Left lung (tissue), 10 donors: ENCODE measurements around the gene SVOPL. TPM values are rescaled to one million over a fixed set of nuclear protein-coding genes. Genes with fewer than 3 reads are reported as not detected.

ENCODE experiments used
- ATAC-seq: fragments of 200-7000 bp; cut with Tn5 transposase; one replicate; pipeline ENCODE4 v1.9.1; 2020; ENCODE audit warnings: moderate library complexity
- DNase-seq, 4 donors: peaks; one replicate each; pipeline ENCODE4 v3.0.0-alpha.2; 2013 to 2020
- H3K27ac ChIP-seq, 2 donors: fragments of 200-600 bp; sonication (generic) in 1 of 2; one replicate each; pipeline versions ENCODE4 v1.5.0 to v1.8.0; 2020 to 2021
- H3K27me3 ChIP-seq, 2 donors: fragments of 200-600 bp; sonication (generic) in 1 of 2; one replicate each; pipeline versions ENCODE4 v1.5.0 to v1.8.0; 2020 to 2021
- H3K36me3 ChIP-seq, 2 donors: fragments of 200-600 bp; sonication (generic) in 1 of 2; one replicate each; pipeline versions ENCODE4 v1.5.0 to v1.8.0; 2020 to 2021
- H3K4me1 ChIP-seq, 2 donors: fragments of 200-600 bp; one replicate each; pipeline ENCODE4 v1.8.0; 2021
- H3K4me3 ChIP-seq, 2 donors: fragments of 200-600 bp; sonication (generic) in 1 of 2; one replicate each; pipeline versions ENCODE4 v1.5.0 to v1.8.0; 2020 to 2021; ENCODE audit warnings: mild to moderate bottlenecking in 1 of 2
- H3K9me3 ChIP-seq, 2 donors: fragments of 200-600 bp; sonication (generic) in 1 of 2; one replicate each; pipeline versions ENCODE4 v1.5.0 to v1.8.0; 2020 to 2021
- intact Hi-C, 2 donors: fragments of 100-400 bp; cut with DNase I; formaldehyde crosslinking; loops; one replicate each; pipeline versions ENCODE4 v1.11.2 to v1.14.2; 2022
- polyA plus RNA-seq, 6 donors: library from polyadenylated mRNA; unstranded; fragments of 120-200 nt; gene quantifications; one replicate each; pipeline ENCODE4 v1.2.1, GENCODE V29; 2013; ENCODE audit not compliant: insufficient read length in 6 of 6
- total RNA-seq, 2 donors: library from RNA; stranded (reverse); fragmentation: NEBNext Ultra II Directional; extraction: Animal tissue kit (Norgen Biotek cat#: 25700); gene quantifications; one replicate each; pipeline ENCODE4 v1.2.1, GENCODE V29; 2021
- TF ChIP-seq, protein P1 (sequence below), 2 donors: fragments of 200-600 bp; sonication (generic) in 1 of 2; IDR thresholded peaks; one replicate each; pipeline versions ENCODE4 v1.5.0 to v1.8.0; 2021; ENCODE audit warnings: antibody characterized with exemption in 2 of 2
- donor health status: DM: no; HTN: yes; CAD: no.
- donor health status: DM: no; HTN: no; CAD: no.

Gene SVOPL
- total and polyA plus RNA-seq, 8 donors: 0.26 to 3.8 (median 2.5) TPM; not detected in 1

DNA sequence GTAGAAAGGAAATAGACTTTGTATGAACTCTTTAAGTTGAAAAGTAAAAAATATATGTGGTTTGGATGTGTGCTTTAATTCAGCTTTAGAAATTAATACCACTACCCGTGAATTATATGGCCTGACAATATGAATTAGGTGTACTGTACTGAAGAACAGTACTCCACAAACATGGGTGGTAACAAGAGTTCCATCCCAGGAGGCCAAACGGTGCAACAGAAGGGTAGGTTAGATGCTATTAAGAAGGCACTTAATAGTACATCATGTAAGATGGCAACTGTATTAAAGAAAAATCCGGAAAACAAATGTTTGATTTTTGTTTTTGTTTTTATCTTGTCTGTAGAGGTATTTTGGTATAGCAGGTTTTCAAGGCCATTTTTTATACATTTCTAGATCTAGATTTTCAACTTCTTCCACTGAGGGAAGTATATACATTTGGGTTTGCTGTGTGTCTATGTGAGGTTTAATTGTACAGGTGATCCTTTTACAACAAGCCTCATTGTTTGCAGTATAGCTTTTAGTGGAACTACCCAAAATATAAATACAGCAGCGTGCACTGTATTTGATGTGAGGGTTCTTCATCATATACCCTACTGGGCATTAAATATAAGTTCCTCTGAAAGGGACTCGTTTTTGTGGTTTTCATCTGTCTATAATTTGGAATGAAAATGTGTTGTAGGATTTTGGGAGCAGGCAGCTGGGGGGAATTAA lies 115.7 kb downstream of the SVOPL start:
- ATAC-seq: no peak

DNA sequence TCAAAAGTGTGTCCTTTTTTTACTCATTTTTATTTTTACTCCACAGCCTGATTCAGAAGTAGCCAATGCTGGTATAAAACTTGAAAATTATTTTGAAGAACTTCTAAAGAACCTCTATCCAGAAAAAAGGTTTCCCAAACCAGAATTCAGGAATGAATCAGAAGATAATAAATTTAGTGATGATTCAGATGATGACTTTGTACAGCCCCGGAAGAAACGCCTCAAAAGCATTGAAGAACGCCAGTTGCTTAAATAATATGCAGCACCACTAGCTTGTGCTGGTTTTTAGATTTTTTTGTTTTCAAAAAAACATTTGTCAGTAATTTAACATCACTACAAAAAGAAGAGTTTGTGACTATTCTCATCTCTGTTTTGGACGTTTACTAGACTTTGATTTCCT lies 116.5 kb downstream of the SVOPL start:
- Histone ChIP-seq H3K4me3 (no peak overlapping the region), H3K9me3 (no peaks in the 10 kb centered on the region), H3K36me3 (peaks cover 0 to 59% of the 10 kb centered on the region in 2 donors), H3K27me3 (no peaks in the 10 kb centered on the region), H3K27ac (no peak overlapping the region), H3K4me1 (no peaks in the 10 kb centered on the region)
- no peak for DNase-seq
- ATAC-seq: no peak
- intact Hi-C loops: no loop called here
- TF ChIP-seq, protein P1, sequence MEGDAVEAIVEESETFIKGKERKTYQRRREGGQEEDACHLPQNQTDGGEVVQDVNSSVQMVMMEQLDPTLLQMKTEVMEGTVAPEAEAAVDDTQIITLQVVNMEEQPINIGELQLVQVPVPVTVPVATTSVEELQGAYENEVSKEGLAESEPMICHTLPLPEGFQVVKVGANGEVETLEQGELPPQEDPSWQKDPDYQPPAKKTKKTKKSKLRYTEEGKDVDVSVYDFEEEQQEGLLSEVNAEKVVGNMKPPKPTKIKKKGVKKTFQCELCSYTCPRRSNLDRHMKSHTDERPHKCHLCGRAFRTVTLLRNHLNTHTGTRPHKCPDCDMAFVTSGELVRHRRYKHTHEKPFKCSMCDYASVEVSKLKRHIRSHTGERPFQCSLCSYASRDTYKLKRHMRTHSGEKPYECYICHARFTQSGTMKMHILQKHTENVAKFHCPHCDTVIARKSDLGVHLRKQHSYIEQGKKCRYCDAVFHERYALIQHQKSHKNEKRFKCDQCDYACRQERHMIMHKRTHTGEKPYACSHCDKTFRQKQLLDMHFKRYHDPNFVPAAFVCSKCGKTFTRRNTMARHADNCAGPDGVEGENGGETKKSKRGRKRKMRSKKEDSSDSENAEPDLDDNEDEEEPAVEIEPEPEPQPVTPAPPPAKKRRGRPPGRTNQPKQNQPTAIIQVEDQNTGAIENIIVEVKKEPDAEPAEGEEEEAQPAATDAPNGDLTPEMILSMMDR (IDR thresholded peaks at IDR 0.05): no peak

More for the DNA sequence above, 115.7 kb downstream of the SVOPL start:
- intact Hi-C loops: no loop called here
- TF ChIP-seq, protein P1 (IDR thresholded peaks at IDR 0.05): no peak
- Histone ChIP-seq H3K9me3 (no peaks in the 10 kb centered on the region), H3K4me3 (no peak overlapping the region), H3K4me1 (no peaks in the 10 kb centered on the region), H3K27me3 (no peaks in the 10 kb centered on the region), H3K36me3 (peaks cover 0 to 52% of the 10 kb centered on the region in 2 donors), H3K27ac (no peak overlapping the region)
- no peak for DNase-seq

- Histone ChIP-seq H3K4me1 (no peaks in the 10 kb centered on the region), H3K4me3 (no peak overlapping the region), H3K36me3 (peaks cover 0 to 63% of the 10 kb centered on the region in 2 donors), H3K27me3 (no peaks in the 10 kb centered on the region), H3K9me3 (no peaks in the 10 kb centered on the region), H3K27ac (no peak overlapping the region)
- intact Hi-C loops: no loop called here
- TF ChIP-seq, protein P1 (IDR thresholded peaks at IDR 0.05): no peak
- no peak for DNase-seq
- no peak for ATAC-seq
These were observed 116.9 kb downstream of the SVOPL start for GRCh38 chr7:138584283-138584682.

- H3K4me3 ChIP-seq: no peak overlapping the region
- peaks cover 0 to 72% of the 10 kb centered on the region in 2 donors for H3K36me3 ChIP-seq
- ATAC-seq (no peak), DNase-seq (no peak)
- H3K9me3 ChIP-seq: no peaks in the 10 kb centered on the region
- intact Hi-C loops: no loop called here
- no peaks in the 10 kb centered on the region for H3K4me1 ChIP-seq
- no peak overlapping the region for H3K27ac ChIP-seq
- no peaks in the 10 kb centered on the region for H3K27me3 ChIP-seq
- TF ChIP-seq, protein P1 (IDR thresholded peaks at IDR 0.05): no peak
These were observed 120.1 kb downstream of the SVOPL start for GRCh38 chr7:138581065-138581464.

GRCh38 chr7:138579671-138580070 lies 121.5 kb downstream of the SVOPL start:
- intact Hi-C loops: no loop called here
- no peak for ATAC-seq

More at GRCh38 chr7:138579671-138580070, 121.5 kb downstream of the SVOPL start:
- Histone ChIP-seq H3K4me3 (no peak overlapping the region), H3K36me3 (peaks cover 0 to 65% of the 10 kb centered on the region in 2 donors), H3K4me1 (no peaks in the 10 kb centered on the region), H3K27ac (no peak overlapping the region), H3K9me3 (no peaks in the 10 kb centered on the region), H3K27me3 (no peaks in the 10 kb centered on the region)
- TF ChIP-seq, protein P1 (IDR thresholded peaks at IDR 0.05): no peak
- DNase-seq: no peak
